AG08396 (cell line): ENCODE measurements around the gene CRADD.
A peak's percentile ranks its signal among the peaks of the same experiment; 100 is the strongest.
"Not testable (repeated sequence)": the region's sequence is repeated elsewhere in the genome, so short reads cannot be mapped to it uniquely, and the experiment has no call there.

Experiments used
- DNase-seq: peaks from one replicate; pipeline ENCODE4 v3.0.0; 2012; ENCODE audit warnings: low spot score, mixed read lengths

CRADD gene

GRCh38 chr12:93873561-93873960 is 196.4 kb downstream of the CRADD start:
- DNase-seq: no peak

- no peak for DNase-seq
Observed at GRCh38 chr12:93875157-93875556, 198.0 kb downstream of the CRADD start.

GRCh38 chr12:93876360-93876759 is 199.2 kb downstream of the CRADD start:
- no peak for DNase-seq

GRCh38 chr12:93877446-93877845 is 200.3 kb downstream of the CRADD start:
- DNase-seq: no peak

GRCh38 chr12:93879476-93880421 is 202.6 kb downstream of the CRADD start:
- DNase-seq: peak; percentile 53

GRCh38 chr12:93880853-93881522 is 203.8 kb downstream of the CRADD start:
- no peak for DNase-seq

- no peak for DNase-seq
Observed at GRCh38 chr12:93882763-93883162, 205.6 kb downstream of the CRADD start.

GRCh38 chr12:93883436-93884154 is 206.4 kb downstream of the CRADD start:
- peak; percentile 38 for DNase-seq

GRCh38 chr12:93884794-93885460 is 207.8 kb downstream of the CRADD start:
- DNase-seq: no peak

- DNase-seq: not testable (repeated sequence)
Observed at GRCh38 chr12:93885973-93886532, 208.9 kb downstream of the CRADD start.

- DNase-seq: peak; percentile 14
Observed at GRCh38 chr12:93886533-93887511, 209.6 kb downstream of the CRADD start.

- no peak for DNase-seq
Observed at GRCh38 chr12:93888964-93889363, 211.8 kb downstream of the CRADD start.

- DNase-seq: no peak
Observed at GRCh38 chr12:93889516-93890212, 212.5 kb downstream of the CRADD start.

GRCh38 chr12:93892423-93893268 is 215.5 kb downstream of the CRADD start:
- no peak for DNase-seq

- peak; percentile 39 for DNase-seq
Observed at GRCh38 chr12:93894391-93895088, 217.4 kb downstream of the CRADD start.

- DNase-seq: peak; percentile 19
Observed at GRCh38 chr12:93895089-93895445, 217.9 kb downstream of the CRADD start.

- no peak for DNase-seq
Observed at GRCh38 chr12:93896427-93896826, 219.3 kb downstream of the CRADD start.

- DNase-seq: no peak
Observed at GRCh38 chr12:93896952-93897351, 219.8 kb downstream of the CRADD start.
